WTC11 (cell line): Measurements from ENCODE around the gene MRC2.

Source experiments
- CBFB ChIP-seq: sonication (generic); formaldehyde crosslinking; IDR thresholded peaks from 2 replicates; pipeline ENCODE4 v1.8.1; 2022; ENCODE audit warnings: mild to moderate bottlenecking, low read depth, missing genetic modification reagents
- CTCF ChIP-seq: fragments of 200-600 bp; IDR thresholded peaks from 2 replicates; pipeline ENCODE4 v1.8.0; 2022; ENCODE audit warnings: antibody characterized with exemption
- MXD4 ChIP-seq: fragments of 250-450 bp; sonication (Bioruptor Pico); IDR thresholded peaks from 2 replicates; pipeline ENCODE4 v1.8.0; 2021; ENCODE audit warnings: mild to moderate bottlenecking, moderate library complexity, borderline replicate concordance
- NR3C1 ChIP-seq: sonication (generic); formaldehyde crosslinking; conservative IDR thresholded peaks from 2 replicates; pipeline ENCODE4 v1.8.1; 2023; ENCODE audit warnings: low read depth, mild to moderate bottlenecking, missing genetic modification reagents

- TF ChIP-seq CTCF (no peak), CBFB (no peak), MXD4 (CRISPR knock-in tag) (no peak), NR3C1 (CRISPR knock-in tag) (no peak)
Observed at GRCh38 chr17:62724398-62725146, 97.1 kb downstream of the MRC2 start.
